WTC11 (cell line): ENCODE measurements around the gene KDM3B. TPM values are rescaled to one million over a fixed set of nuclear protein-coding genes. Genes with fewer than 3 reads are reported as not detected.

Experiments
- ATF3 ChIP-seq: sonication (generic); formaldehyde crosslinking; conservative IDR thresholded peaks from 2 replicates; pipeline ENCODE4 v1.8.1; 2022; ENCODE audit warnings: mild to moderate bottlenecking, missing genetic modification reagents
- ZNF317 ChIP-seq: sonication (generic); formaldehyde crosslinking; IDR thresholded peaks from 2 replicates; pipeline ENCODE4 v1.8.1; 2023; ENCODE audit warnings: low read depth, mild to moderate bottlenecking, moderate library complexity, missing genetic modification reagents, borderline replicate concordance
- total RNA-seq: library from RNA; stranded (reverse); gene quantifications from 3 replicates; pipeline ENCODE4 v1.2.3, GENCODE V29; 2021
- TF ChIP-seq, protein P1 (sequence below): sonication (generic); formaldehyde crosslinking; IDR thresholded peaks from 2 replicates; pipeline ENCODE4 v1.8.1; 2022; ENCODE audit warnings: low read depth, mild to moderate bottlenecking, moderate library complexity, missing genetic modification reagents, borderline replicate concordance
- TF ChIP-seq, protein P2 (sequence below): sonication (generic); formaldehyde crosslinking; IDR thresholded peaks from 2 replicates; pipeline ENCODE4 v1.8.0; 2022; ENCODE audit warnings: mild to moderate bottlenecking, missing genetic modification reagents
- TF ChIP-seq, protein P3 (sequence below): sonication (generic); formaldehyde crosslinking; IDR thresholded peaks from 2 replicates; pipeline ENCODE4 v1.8.0; 2022; ENCODE audit warnings: mild to moderate bottlenecking, missing genetic modification reagents

The KDM3B gene
- total RNA-seq, 1 experiment from 2014 or later: 87.9 TPM

DNA sequence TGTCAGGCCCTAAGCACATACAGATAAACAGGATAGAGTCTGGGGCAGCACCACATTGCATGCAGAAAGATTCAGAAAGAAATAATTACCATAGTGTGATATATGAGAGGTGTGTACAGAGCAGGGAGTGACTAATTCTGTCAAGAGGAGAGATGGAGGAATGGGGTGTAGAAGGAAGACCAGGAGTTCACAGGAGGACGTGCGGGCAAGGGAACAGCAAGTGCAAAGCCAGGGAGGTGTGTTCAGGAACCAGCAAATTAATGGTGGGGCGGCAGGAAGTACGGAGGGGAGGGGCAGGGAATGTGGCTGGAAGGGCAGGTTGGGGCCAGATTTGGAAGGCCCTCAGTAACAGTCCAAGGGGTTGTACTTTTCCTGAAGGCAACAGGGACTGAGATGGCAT, 130.2 kb downstream of the KDM3B start (continued):
- TF ChIP-seq, protein P1, sequence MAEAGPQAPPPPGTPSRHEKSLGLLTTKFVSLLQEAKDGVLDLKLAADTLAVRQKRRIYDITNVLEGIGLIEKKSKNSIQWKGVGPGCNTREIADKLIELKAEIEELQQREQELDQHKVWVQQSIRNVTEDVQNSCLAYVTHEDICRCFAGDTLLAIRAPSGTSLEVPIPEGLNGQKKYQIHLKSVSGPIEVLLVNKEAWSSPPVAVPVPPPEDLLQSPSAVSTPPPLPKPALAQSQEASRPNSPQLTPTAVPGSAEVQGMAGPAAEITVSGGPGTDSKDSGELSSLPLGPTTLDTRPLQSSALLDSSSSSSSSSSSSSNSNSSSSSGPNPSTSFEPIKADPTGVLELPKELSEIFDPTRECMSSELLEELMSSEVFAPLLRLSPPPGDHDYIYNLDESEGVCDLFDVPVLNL (CRISPR knock-in tag): no peak
- TF ChIP-seq, protein P2, sequence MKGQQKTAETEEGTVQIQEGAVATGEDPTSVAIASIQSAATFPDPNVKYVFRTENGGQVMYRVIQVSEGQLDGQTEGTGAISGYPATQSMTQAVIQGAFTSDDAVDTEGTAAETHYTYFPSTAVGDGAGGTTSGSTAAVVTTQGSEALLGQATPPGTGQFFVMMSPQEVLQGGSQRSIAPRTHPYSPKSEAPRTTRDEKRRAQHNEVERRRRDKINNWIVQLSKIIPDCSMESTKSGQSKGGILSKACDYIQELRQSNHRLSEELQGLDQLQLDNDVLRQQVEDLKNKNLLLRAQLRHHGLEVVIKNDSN (CRISPR knock-in tag): no peak
- TF ChIP-seq, protein P3, sequence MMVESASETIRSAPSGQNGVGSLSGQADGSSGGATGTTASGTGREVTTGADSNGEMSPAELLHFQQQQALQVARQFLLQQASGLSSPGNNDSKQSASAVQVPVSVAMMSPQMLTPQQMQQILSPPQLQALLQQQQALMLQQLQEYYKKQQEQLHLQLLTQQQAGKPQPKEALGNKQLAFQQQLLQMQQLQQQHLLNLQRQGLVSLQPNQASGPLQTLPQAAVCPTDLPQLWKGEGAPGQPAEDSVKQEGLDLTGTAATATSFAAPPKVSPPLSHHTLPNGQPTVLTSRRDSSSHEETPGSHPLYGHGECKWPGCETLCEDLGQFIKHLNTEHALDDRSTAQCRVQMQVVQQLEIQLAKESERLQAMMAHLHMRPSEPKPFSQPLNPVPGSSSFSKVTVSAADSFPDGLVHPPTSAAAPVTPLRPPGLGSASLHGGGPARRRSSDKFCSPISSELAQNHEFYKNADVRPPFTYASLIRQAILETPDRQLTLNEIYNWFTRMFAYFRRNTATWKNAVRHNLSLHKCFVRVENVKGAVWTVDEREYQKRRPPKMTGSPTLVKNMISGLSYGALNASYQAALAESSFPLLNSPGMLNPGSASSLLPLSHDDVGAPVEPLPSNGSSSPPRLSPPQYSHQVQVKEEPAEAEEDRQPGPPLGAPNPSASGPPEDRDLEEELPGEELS (CRISPR knock-in tag): no peak
- TF ChIP-seq ATF3 (no peak), ZNF317 (no peak)

Other genes starting within 250 kb of the KDM3B start
- gene NME5, start 213.3 kb upstream of the KDM3B start, total RNA-seq: 0.74 to 0.89 TPM in 2 of 3 replicates, not detected in the other
- 59.6 to 73.4 TPM (median 61.4 TPM) in 3 replicates for gene BRD8, start 174.1 kb upstream of the KDM3B start, total RNA-seq
- gene KIF20A, start 173.6 kb upstream of the KDM3B start, total RNA-seq: 66.9 to 81.9 TPM (median 68.0 TPM) in 3 replicates
- 43.8 to 45.3 TPM (median 44.5 TPM) in 3 replicates for gene CDC23, start 139.4 kb upstream of the KDM3B start, total RNA-seq
- gene GFRA3, start 78.1 kb upstream of the KDM3B start, total RNA-seq: 0.69 to 1.3 TPM (median 0.94 TPM) in 3 replicates
- gene CDC25C, start 20.9 kb upstream of the KDM3B start, total RNA-seq: 15.0 to 18.8 TPM (median 16.1 TPM) in 3 replicates
- 51.3 to 56.2 TPM (median 53.0 TPM) in 3 replicates for gene FAM53C, start 14.4 kb upstream of the KDM3B start, total RNA-seq
- gene REEP2, start 86.4 kb downstream of the KDM3B start, total RNA-seq: 47.7 to 51.1 TPM (median 50.9 TPM) in 3 replicates
- gene EGR1, start 112.8 kb downstream of the KDM3B start, total RNA-seq: 15.7 to 30.0 TPM (median 28.5 TPM) in 3 replicates
- 110 to 137 TPM (median 115 TPM) in 3 replicates for gene ETF1, start 190.6 kb downstream of the KDM3B start, total RNA-seq
- 313 to 414 TPM (median 328 TPM) in 3 replicates for gene HSPA9, start 222.7 kb downstream of the KDM3B start, total RNA-seq